ENCODE results near the gene SUMO4.

The SUMO4 gene

DNA sequence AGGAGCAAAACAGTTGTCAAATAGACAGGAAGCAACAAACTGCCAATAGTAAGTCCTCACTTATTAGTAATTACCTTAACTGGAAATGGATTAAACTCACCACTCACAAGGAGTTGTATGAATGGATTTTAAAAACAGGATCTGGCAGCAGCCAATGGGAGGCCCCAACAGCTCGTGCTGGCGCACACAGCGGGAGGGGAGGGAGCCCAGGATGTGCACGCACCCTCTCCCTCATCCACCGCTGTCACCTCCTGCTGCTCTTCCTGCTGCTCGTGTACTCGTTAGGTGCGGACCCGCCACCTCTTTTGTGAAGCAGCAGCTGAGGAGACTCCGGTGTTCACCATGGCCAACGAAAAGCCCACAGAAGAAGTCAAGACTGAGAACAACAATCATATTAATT, at the start of gene SUMO4:
Gene SUMO4 (plus strand): TSS at position 213 of the 400 bp plus-strand sequence. CDS start 130 bp downstream, at position 343.
- DNase-seq, result no peak

DNA sequence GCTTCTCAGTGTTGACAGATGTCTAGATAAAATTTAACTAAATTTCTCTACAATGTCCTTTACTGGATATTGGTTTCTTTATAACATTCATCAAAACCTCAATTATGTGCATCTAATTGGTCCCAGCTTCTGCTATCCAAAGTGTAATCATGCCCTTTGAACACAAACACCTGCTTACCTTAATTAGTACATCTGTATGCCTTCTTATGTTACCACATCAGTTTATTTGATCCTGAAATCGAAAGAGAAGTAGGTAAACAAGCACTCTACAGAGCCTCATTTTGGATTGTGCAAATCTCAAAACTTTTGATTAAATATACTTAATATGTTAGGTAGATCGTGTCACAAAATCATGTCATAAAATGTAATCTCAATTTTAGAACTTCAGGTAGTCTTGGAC, 46.1 kb upstream of the SUMO4 start:
- no peak for DNase-seq

DNA sequence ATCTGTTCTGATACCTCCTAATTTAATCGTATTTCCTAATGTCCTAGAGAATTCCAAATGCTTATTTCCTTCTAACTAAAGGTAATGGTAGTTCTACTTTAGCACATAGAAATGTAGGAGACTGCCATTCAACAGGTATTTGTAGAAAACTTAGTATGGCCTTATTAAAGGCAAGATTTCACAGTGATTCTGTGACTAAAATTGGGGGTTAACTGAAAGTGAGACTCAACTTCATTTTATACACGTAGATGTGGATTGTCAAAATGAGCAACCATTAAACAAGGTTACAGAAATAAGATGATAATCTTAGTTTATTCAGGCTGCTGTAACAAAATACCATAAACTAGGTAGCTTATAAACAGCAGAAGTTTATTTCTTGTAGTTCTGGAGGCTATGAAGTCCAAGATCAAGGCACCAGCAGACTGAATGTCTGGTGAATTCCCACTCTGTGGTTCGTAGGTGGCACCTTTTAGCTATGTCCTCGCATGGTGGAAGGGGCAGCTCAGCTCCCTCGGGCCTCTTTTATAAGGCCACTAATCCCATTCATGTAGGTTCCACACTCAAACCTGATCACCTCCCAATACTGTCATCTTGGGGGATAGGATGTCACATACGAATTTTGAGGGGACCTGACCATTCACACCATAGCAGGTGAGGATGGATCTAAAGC, 43.8 kb upstream of the SUMO4 start:
- no peak for DNase-seq

DNA sequence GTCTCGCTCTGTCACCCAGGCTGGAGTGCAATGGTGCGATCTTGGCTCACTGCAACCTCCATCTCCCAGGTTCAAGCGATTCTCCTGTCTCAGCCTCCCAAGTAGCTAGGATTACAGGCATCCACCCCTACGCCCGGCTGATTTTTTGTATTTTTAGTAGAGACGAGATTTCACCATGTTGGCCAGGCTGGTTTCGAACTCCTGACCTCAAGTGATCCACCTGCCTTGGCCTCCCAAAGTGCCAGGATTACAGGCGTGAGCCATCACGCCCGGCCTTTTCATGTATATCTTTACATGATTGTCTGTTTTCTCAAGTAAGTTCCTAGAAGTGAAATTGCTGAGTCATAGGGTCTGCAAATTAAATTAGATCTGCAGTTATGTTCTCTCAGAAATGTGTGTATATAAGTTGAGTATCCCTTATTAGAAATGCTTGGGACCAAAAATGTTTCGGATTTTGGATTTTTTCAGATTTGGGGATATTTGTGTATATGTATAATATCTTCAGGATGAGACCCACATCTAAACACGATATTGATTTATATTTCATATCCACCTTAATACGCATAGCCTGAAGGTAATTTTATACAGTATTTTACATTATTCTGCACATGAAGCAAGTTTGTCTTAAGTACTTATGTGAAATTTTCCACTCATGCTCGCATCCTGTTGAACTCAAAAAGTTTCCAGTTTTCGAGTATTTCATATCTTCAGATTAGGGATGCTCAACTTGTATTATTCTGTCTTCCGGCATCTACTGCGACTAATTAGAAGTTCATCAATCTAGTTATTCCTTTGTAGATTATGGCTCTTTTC, 42.1 kb upstream of the SUMO4 start:
- DNase-seq, result no peak

DNA sequence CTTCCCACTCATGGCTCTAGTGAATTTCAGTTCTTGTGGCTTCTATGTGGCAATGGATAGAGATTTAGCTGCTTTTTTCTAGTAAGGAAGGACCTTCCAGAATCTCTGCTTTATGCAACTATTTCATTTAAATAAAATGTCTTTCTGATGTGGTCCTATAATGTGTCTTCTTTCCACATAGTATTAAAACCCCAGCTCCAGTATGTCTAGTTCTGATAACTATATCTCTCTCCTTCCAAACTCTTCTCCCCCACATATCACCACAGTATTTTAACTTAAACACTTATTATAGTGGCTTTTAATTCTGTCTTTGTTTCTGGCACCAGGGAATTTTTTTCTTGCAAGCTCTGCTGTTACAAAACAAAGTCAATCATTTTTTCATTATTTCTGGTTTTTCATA, 40.6 kb upstream of the SUMO4 start:
- DNase-seq, result peak; percentile 31

DNA sequence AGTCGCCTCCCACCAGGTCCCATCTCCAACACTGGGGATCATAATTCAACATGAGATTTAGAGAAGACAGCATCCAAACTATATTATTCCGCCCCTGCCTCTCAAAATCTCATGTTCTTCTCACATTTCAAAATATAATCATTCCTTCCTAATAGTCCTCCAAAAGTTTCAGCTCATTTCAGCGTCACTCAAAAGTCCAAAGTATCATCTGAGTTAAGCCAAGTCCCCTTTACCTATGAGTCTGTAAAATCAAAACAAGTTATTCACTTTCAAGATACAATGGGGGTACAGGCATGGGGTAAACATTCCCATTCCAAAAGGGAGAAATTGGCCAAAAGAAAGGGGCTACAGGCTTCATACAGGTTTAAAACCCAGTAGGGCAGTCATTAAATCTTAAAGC, 39.5 kb upstream of the SUMO4 start:
- DNase-seq, result no peak

DNA sequence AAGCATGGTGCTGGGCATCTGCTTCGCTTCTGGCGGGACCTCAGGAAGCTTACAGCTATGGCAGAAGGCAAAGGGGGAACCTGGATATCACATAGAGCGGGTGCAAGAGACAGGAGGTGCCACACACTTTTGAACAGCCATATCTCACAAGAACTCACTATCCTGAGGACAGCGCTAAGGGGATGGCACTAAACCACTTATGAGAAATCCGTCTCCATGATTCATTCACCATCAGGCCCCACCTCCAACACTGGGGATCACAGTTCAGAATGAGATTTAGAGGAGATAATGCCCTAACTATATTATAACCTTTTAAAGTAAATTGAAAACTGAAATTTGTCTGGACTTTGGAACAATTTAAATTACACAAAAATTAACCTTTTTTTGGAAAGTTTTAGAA, 37.8 kb upstream of the SUMO4 start:
- DNase-seq, result no peak

DNA sequence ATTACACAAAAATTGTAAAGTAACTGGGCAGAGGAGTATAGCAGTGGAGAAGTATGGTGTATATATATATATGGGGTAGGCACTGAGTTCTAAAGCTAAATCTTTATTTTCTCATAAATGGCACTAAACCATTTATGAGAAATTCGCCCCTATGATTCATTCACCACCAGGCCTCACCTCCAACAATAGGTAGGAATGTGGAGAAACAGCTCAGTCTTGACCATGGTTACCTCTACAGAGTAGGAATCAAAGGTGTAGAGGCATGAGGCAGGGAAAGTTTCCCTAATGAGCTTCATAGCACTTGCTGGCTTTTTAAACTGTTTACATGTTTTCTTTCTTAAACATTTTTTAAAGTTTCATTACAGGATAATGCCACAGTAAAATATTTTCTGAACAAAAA, 36.9 kb upstream of the SUMO4 start:
- no peak for DNase-seq

DNA sequence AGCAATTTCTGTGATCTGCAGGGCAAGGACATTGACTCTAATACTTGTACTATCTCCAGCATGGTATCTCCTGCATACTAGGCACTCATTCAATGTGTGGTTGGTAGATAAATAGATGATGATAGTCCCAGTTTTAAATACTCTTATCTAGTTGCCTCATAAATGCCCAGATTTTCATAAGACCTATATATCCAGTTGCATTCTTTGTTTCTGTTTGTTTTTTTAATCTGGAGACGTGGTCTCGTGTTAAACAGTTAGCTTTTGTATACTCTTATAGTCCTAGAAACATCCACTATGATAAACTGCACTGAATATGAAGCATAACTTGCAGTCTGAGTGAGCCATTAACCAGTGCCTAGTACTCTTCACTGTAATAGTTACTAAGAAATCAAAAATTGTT, 35.5 kb upstream of the SUMO4 start:
- no peak for DNase-seq

DNA sequence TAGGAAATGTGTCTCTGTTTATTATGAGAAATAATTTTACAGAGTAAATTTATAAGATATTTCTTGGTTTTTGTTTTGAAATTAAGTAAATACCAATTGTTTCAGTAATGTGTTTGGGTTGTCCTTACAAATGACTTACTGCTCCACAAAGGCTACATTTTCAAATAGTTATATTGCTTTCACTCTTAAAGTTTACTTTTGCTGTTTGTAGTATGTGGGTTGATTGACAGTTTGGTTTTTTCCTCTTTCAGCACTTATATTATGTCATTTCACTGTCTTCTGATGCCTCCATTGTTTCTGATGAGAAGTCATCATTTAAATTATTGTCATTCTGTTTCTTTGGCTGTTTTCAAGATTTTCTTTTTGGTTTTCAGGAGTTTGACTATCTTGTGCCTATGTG, 34.9 kb upstream of the SUMO4 start:
- DNase-seq, result peak; percentile 41

DNA sequence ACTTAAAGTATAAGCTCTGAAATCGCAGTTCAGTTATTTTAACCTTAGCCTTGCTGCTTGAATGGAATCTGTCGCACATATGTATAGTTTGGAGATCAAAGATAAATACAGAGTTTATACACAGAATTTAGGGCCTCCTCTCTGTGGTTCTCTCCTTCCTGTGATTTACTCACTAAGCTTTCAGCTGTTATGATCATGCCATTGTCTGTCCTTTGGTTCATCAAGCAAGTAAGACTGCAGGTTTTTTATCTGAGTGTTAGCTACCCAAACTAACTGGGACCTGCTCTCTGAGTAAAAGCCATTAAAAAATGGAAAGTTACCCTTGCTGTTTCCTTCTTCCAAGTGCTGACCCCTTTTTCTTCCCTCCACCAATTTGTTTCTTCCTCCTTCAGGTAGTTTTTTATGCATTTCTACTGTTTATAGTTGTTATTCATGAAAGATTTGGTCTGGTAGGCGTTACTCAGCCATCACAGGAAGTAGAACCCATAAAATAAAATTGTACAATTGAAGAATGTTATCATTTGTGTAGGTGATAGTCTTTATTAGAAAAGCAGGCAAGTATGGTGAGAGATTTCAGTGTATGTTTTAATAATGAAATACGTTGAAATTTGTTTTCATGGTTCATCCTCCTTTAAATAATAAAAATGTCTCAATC, 33.7 kb upstream of the SUMO4 start:
- DNase-seq, result no peak

DNA sequence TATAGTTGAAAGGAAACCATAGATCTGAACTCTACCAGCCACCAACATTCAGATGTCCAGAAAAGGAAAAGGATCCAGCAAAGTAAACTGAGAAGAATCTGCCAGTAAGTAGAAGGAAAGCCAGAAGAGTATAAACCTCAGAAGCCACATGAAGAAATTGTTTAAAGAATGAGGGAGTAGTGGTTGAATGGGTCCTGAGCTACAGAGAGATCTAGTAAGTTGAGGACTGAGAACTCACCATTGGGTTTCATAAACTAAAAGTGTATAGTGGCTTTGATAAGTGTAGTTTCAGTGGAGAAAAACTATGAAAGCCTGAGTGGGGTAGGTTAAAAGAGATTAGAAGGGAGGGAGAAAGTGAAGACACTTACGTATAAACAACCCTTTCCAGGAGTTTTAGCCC, 32.0 kb upstream of the SUMO4 start:
- no peak for DNase-seq

DNA sequence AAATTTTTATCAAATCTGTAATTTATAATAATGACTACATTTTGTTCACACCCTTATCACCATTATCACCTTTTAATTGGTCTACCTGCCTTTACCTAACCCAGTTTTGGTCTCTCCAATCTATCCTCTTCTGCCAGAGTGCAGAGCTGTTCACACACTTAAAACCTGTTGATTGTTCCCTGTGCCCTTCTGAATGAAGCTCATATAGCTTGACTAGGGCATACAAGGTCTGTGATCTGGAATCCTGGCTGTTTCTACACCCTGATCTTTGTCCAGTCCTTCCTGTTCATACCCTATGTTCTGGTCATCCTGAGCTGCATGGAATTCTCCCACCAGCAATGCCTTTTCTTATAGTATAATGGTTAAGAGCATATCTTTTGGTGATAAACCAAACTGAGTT, 28.9 kb upstream of the SUMO4 start:
- DNase-seq, result no peak

DNA sequence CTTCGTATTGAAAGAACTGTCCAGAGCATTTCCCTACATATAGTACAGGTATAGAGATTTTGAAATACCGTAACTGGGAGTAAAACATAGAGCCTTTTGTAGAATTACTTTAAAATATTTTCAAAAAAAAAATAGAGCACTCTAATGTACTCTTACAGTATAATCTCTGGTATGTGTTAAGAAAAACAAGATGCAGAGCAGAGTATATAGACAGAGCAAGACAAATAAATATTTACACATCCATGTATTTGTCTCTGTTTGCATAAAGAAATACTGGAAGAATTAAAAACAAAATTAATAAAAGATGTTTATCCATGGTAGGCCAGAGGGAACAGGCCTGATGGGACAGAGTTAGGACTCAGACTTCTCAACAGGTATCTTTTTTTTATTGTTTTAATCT, 28.0 kb upstream of the SUMO4 start:
- no peak for DNase-seq

DNA sequence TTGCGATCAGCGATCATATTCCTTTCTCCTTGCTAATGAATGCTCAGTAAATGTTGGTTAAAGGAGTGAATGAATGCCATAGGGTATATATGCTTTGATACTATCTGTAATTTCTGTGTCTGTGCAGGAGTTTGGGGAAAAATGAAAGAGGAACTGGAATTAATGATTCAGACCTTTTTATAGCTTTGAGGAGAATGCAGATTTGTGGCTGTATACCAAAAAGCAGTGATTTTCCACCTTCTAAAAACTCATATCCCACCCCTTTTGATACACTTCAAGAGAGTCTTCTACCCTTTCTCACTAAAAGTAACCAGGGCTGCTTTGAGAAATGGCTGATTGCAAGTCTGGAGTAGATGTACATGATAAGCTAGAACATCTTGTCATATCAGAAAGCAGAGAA, 26.6 kb upstream of the SUMO4 start:
- peak; percentile 27 for DNase-seq

DNA sequence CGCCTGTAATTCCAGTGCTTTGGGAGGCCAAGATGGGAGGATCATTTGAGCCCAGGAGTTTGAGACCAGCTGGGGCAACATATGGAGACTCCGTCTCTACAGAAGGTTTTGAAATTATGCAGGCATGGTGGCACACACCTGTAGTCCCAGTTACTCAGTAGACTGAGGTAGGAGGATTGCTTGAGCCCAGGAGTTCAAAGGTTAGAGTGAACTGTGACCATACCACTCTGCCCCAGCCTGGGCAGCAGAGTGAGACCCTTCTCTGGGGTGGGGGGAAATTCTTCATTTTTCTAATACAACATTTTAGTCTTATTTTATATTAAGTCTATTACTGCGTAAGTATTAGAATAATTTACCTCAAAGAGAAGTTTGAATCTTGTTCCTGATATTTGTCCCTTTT, 20.1 kb upstream of the SUMO4 start:
- DNase-seq, result no peak

DNA sequence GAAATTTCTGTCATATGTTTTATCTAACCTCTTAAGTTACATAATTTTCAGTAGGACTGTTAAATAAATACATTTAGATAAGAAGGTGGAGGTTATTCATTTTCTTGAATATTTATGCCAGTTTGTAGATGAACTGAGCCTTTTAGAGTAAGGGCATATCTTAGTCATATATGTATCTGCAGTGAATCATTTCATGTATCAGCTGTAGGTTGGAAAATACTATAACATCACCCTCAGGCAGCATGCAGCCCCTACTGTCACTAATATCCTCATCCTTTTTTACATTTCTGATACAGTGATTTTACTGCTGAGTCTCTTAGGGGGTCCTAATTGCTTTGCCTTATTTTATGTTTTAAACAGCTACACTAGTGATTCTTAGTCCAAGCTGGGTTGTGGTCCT, 19.5 kb upstream of the SUMO4 start:
- no peak for DNase-seq

DNA sequence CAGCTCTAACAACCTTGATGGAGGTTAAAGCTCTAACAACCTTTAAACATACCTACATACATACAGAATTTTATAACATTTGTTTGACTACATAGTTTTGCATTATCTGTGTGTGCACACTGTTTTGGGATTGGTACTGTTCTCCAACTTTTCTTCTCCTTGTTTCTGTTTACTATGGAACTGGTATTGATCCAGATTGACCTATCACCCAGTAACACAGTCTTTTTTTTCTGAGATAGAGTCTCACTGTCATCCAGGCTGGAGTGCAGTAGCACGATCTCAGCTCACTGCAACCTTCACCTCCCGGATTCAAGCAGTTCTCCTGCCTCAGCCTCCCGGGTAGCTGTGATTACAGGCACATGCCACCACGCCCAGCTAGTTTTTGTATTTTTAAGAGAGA, 16.7 kb upstream of the SUMO4 start:
- DNase-seq, result no peak

DNA sequence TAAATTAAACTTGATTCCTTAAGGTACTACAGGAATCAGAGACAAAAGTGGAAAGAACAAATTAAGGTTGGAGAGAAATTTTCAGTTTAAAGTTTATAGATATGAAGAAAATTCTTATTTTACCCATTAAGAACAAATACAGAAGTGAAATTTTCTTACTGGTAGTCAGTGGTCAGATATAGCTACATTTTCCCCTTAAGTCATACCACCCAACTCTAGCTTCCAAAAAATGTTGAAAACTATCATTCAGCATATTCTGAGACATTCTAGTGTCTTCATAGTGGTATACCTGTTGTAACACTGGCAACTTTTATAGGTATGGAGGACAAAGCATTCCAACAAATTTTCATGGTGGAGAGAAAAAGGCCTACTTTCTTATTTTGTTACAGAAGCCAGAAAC, 15.6 kb upstream of the SUMO4 start:
- DNase-seq, result no peak

DNA sequence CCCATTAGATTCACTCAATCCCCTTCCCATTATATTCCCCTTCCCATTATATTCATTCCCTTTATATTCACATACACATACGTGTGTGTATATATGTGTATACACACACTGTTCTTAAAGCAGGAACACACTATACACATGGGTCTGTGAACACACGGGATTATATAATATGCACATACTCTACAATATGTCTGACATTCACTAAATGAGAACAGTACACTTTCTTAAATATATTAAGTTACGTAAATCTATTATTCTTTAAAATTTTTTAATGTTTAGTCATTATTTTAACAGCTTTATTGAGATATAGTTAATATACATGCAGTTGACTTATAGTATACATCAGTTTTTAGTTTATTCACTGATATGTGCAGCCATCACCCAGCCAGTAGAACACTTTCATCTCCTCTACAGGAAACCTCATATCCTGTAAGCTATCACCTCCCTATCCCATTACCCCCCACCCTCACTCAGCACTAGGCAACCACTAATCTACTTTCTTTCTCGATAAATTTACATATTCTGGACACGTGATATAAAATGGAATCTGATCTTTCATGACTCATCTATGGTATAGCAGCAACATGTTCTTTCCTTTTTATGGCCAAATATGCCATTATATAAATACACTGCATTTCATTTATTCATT, 13.9 kb upstream of the SUMO4 start:
- DNase-seq, result no peak

DNA sequence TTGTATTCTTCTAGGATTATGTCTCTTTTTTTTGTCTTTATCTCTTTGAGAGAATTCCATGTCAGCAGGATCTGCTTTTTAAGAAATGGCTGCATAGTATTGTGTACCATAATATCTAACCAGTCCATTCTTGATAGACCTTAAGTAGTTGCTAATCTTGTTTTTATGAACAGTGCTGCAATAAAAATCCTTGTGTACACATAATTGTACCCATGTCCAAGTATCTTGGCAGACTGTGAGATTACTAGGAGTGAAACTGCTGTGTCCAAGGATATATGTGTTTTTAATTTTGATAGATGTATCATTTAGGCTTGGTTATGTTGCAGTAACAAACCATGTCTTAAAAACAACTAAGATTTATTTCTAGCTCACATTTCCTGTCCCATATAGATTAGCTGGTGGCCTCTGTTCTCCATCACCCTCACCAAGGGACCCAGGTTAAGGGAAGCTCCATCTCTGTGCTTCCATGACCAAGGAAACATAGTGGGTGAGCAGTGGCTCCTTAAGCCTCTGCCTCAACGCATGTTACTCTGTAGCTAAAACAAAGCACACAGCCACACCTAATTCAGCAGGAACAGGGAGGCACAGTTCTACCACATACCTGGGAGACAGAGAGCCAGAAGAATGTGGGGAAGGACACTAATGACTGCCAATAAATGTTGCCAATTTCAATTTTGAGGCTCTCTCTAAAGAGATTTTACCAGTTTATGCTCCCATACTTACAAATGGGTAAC, 12.1 kb upstream of the SUMO4 start:
- DNase-seq, result no peak

DNA sequence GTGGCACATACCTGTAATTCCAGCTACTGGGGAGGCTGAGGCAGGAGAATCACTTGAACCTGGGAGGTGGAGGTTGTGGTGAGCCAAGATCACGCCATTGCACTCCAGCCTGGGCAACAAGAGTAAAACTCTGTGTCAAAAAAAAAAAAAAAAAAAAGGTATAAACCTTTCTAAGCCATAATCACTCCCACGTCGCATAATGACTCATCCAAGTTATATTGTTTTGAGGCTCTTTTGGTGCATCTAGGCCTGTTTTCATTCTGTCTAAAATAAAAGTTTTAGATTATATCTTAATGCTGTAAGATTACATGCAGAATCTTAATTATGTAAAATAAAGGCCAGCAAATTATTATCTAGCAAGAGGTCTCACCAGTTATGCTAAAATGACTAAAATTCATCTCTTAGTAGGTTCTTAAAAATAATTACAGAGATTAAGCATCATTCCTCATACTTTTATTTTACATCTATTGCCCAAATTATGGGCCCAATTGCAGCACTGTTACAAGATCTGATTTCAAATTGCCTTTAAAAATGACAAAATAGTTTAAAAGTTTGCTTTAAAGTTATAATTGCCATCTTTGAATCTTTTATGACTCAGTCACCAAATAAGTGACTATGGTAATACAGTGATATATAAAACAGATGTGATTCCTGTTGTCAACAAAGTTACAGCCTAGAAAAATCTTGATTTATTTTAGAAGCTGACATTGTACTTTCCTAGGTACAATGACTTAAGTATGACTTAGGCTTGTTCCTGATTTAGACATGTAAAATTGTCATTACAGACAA, 10.4 kb upstream of the SUMO4 start:
- no peak for DNase-seq

Data from inflammatory macrophage treated with lipopolysaccharide for 4 hours (primary cell).